DOHH2 (cell line): ENCODE measurements around the gene EPHB1.

ENCODE experiments used
- H3F3A ChIP-seq: fragments of 200-600 bp; sonication (generic), shearing (Covaris generic); 2 replicates; pipeline ENCODE4 v1.6.0; 2016; ENCODE audit warnings: antibody characterized with exemption, mild to moderate bottlenecking; ENCODE audit not compliant: control insufficient read depth, insufficient read depth
- H3K27ac ChIP-seq: fragments of 200-600 bp; sonication (generic); 2 replicates; pipeline ENCODE4 v1.5.1; 2014; ENCODE audit warnings: low read depth, mild to moderate bottlenecking, low read length, moderate library complexity
- H3K27me3 ChIP-seq: fragments of 200-600 bp; sonication (generic); 2 replicates; pipeline ENCODE4 v1.6.1; 2014; ENCODE audit warnings: mild to moderate bottlenecking, low read length, mixed read lengths; ENCODE audit not compliant: control insufficient read depth
- H3K36me3 ChIP-seq: fragments of 200-600 bp; sonication (generic); 2 replicates; pipeline ENCODE4 v1.6.1; 2014; ENCODE audit warnings: mild to moderate bottlenecking, low read length, moderate library complexity, mixed read lengths; ENCODE audit not compliant: control insufficient read depth
- H3K4me1 ChIP-seq: fragments of 200-600 bp; sonication (generic); 2 replicates; pipeline ENCODE4 v1.6.1; 2014; ENCODE audit warnings: mild to moderate bottlenecking, low read length, mixed read lengths; ENCODE audit not compliant: control insufficient read depth
- H3K4me2 ChIP-seq: fragments of 200-600 bp; sonication (generic); 2 replicates; pipeline ENCODE4 v1.6.0; 2014; ENCODE audit warnings: mild to moderate bottlenecking, low read length, moderate library complexity
- H3K4me3 ChIP-seq: fragments of 200-600 bp; sonication (generic); 2 replicates; pipeline ENCODE4 v1.5.1; 2014; ENCODE audit warnings: mild to moderate bottlenecking, low read length, mixed read lengths
- H3K79me2 ChIP-seq: fragments of 200-600 bp; sonication (generic); 2 replicates; pipeline ENCODE4 v1.6.1; 2014; ENCODE audit warnings: mild to moderate bottlenecking, low read length, mixed read lengths; ENCODE audit not compliant: control insufficient read depth
- H3K9me2 ChIP-seq: fragments of 200-600 bp; sonication (generic); replicated peaks from 2 replicates; pipeline ENCODE4 v1.6.1; 2014; ENCODE audit warnings: mild to moderate bottlenecking, low read length, mixed read lengths; ENCODE audit not compliant: control insufficient read depth
- H3K9me3 ChIP-seq: fragments of 200-600 bp; sonication (generic); 2 replicates; pipeline ENCODE4 v1.6.1; 2014; ENCODE audit warnings: antibody characterized with exemption, low read length, mixed read lengths; ENCODE audit not compliant: control insufficient read depth, insufficient read depth
- H4K20me1 ChIP-seq: fragments of 200-600 bp; sonication (generic); 2 replicates; pipeline ENCODE4 v1.6.0; 2014; ENCODE audit warnings: low read depth, mild to moderate bottlenecking, antibody characterized with exemption, low read length, moderate library complexity; ENCODE audit not compliant: control insufficient read depth, insufficient read depth
- CTCF ChIP-seq: fragments of 200-600 bp; sonication (generic); IDR thresholded peaks from one replicate; pipeline ENCODE4 v1.5.1; 2014; ENCODE audit warnings: antibody characterized with exemption, mild to moderate bottlenecking, low read depth, low read length; ENCODE audit not compliant: poor library complexity, severe bottlenecking
- EZH2phosphoT487 ChIP-seq: fragments of 200-600 bp; sonication (generic); IDR thresholded peaks from 2 replicates; pipeline ENCODE4 v1.6.1; 2017; ENCODE audit warnings: borderline replicate concordance, mild to moderate bottlenecking, antibody characterized with exemption, low read length, moderate library complexity, mixed read lengths

The EPHB1 gene

GRCh38 chr3:134901461-134901860 lies 106.4 kb downstream of the EPHB1 start:
- no peaks in the 10 kb centered on the region for H3F3A ChIP-seq
- no peaks in the 10 kb centered on the region for H3K9me2 ChIP-seq
- no peaks in the 10 kb centered on the region for H3K9me3 ChIP-seq
- no peaks in the 10 kb centered on the region for H3K4me1 ChIP-seq
- no peak overlapping the region for H3K27ac ChIP-seq
- no peaks in the 10 kb centered on the region for H3K36me3 ChIP-seq
- peaks cover 7% of the 10 kb centered on the region for H3K27me3 ChIP-seq
- H3K4me3 ChIP-seq = no peak overlapping the region
- H4K20me1 ChIP-seq = no peaks in the 10 kb centered on the region
- no peaks in the 10 kb centered on the region for H3K79me2 ChIP-seq
- TF ChIP-seq EZH2phosphoT487 = no peak
- TF ChIP-seq CTCF = no peak
- H3K4me2 ChIP-seq = no peak overlapping the region

DNA sequence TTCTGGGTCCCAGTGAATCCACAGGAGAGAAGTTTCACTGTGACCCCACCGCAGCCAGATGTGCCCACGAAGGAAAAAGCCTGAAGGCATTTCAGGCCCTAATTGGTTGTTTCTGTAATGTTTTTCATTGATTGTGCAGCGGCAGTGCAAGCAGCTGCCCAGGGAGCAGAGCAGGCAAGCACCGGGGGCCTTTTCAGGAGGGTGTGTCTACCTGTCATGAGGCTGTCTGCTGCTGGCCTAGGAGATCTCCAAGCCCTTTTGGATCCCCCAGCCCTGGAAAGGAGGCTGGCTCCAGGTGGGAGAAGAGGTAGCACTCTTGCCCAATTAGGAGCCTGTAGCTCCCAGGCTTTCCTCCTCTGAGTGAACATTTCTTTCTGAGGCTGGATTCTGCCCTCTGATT lies 108.8 kb downstream of the EPHB1 start:
- no peaks in the 10 kb centered on the region for H3K79me2 ChIP-seq
- H3K36me3 ChIP-seq = no peaks in the 10 kb centered on the region
- no peaks in the 10 kb centered on the region for H3K9me3 ChIP-seq
- H3K4me3 ChIP-seq = no peak overlapping the region
- no peaks in the 10 kb centered on the region for H3F3A ChIP-seq
- no peaks in the 10 kb centered on the region for H4K20me1 ChIP-seq
- H3K27ac ChIP-seq = no peak overlapping the region
- no peaks in the 10 kb centered on the region for H3K9me2 ChIP-seq
- peaks cover 7% of the 10 kb centered on the region for H3K27me3 ChIP-seq
- TF ChIP-seq CTCF = no peak
- TF ChIP-seq EZH2phosphoT487 = no peak
- no peaks in the 10 kb centered on the region for H3K4me1 ChIP-seq
- no peak overlapping the region for H3K4me2 ChIP-seq

DNA sequence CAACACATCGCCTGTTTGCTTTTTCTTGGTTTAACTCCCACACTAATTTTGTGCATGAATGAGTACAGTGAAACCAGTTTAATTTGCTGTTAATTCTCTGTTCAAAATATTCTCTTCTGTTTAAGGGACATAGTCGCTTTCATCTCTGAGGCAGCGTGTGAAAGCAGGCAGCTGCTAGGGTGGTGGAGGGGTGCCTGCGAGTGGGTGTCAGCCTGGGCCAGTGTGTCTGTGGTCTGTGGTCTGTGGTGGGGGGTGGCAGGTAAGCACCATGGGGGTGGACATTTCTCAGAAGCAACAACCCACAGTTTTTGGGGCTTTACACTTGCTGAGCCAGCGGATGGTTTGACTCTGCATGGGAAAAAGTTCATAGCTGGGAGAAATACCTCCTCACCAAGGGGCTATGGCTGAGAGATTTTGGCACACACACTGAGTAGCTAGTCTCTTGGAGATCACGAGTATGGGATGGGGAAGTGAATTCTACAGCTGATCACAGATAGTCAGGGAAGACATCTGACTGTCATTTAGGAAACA lies 109.2 kb downstream of the EPHB1 start:
- no peaks in the 10 kb centered on the region for H3F3A ChIP-seq
- peaks cover 7% of the 10 kb centered on the region for H3K27me3 ChIP-seq
- H3K4me1 ChIP-seq = no peaks in the 10 kb centered on the region
- TF ChIP-seq CTCF (no peak), EZH2phosphoT487 (no peak)
- H3K79me2 ChIP-seq = no peaks in the 10 kb centered on the region
- H3K9me2 ChIP-seq = no peaks in the 10 kb centered on the region
- H3K27ac ChIP-seq = no peak overlapping the region
- no peaks in the 10 kb centered on the region for H3K36me3 ChIP-seq
- H3K4me3 ChIP-seq = no peak overlapping the region
- H3K9me3 ChIP-seq = no peaks in the 10 kb centered on the region
- H3K4me2 ChIP-seq = no peak overlapping the region
- no peaks in the 10 kb centered on the region for H4K20me1 ChIP-seq
